ES-I3 (cell line): ENCODE results near the gene SNX25.

Experiments
- H3K36me3 ChIP-seq: 2 replicates; pipeline ENCODE4 v1.6.1; 2013; ENCODE audit warnings: mild to moderate bottlenecking, low read length, control low read depth, moderate library complexity; ENCODE audit not compliant: insufficient read depth
- H3K4me1 ChIP-seq: 2 replicates; pipeline ENCODE4 v1.6.1; 2013; ENCODE audit warnings: mild to moderate bottlenecking, control low read depth, low read length; ENCODE audit not compliant: insufficient read depth
- H3K9ac ChIP-seq: 2 replicates; pipeline ENCODE4 v1.6.1; 2013; ENCODE audit warnings: low read depth, mild to moderate bottlenecking, low read length, moderate library complexity
- H3K9me3 ChIP-seq: 2 replicates; pipeline ENCODE4 v1.6.1; 2013; ENCODE audit warnings: mild to moderate bottlenecking, low read length, moderate library complexity; ENCODE audit not compliant: control insufficient read depth, insufficient read depth

The SNX25 gene

DNA sequence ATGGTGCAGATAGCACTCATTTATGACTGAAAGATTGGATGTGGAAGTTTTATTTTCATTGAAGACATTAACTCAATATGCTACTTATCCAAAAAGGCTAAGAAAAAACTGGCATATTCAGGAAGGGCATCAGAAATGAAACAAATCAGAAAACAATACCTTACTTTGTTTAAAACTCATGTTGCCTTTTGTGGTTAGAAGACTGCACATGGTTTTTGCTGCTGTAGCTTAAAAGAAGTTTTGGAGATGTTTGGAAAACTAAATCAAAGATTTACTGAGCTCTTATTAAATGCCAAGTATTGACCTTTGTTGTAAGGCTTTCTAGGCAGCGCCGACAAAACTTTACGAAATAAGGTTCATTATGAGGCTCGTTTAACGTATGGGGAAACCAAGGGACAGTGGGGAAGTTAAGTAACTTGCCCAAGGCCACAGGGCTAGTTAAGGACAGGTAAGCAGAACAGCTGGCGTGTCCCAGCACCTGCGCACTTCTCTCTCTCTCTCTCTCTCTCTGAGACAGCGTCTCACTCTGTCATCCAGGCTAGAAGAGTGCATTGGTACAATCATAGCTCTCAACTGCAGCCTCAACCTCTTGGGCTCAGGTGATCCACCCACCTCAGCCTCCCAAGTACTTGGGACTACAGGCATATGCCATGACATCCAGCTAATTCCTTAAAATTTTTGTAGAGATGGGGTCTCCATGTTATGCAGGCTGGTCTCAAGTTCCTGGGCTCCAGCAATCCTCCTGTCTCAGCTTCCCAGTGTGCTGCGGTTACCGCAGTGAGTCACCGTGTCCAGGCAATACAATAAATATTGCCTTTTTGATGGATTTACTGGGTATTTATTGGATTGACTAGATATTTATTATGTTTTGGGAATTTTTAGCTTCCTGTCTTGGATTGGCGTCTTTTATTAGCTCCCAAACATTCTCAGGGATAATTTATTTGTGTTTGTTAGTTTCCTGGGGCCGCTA is 170.2 kb downstream of the SNX25 start:
- 0 out of 2 replicates have a peak, but pooled peaks cover 5% of the 10 kb centered on the region for H3K36me3 ChIP-seq
- H3K9me3 ChIP-seq, result no peaks in the 10 kb centered on the region
- 0 out of 2 replicates have a peak, but pooled peaks cover 4% of the 10 kb centered on the region for H3K4me1 ChIP-seq
- no peak overlapping the region for H3K9ac ChIP-seq

DNA sequence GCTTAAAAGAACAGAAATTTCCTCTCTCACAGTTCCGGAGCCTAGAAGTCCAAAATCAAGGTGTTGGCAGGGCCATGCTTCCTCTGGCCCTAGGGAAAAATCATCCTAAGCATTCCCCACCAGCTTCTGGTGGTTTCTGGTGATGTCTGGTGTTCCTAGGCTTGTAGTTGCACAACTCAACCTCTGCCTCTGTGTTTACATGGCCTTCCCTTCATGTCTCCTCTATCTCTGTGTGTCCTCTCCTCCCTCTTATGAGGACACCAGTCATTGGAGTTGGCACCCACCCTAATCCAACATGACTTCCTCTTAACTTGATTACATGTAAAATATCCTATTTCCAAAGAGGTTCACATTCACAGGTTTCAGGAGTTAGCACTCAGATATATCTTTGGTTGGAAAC is 170.9 kb downstream of the SNX25 start:
- Histone ChIP-seq H3K9me3 (no peaks in the 10 kb centered on the region), H3K4me1 (0 out of 2 replicates have a peak, but pooled peaks cover 4% of the 10 kb centered on the region), H3K36me3 (0 out of 2 replicates have a peak, but pooled peaks cover 5% of the 10 kb centered on the region), H3K9ac (no peak overlapping the region)

DNA sequence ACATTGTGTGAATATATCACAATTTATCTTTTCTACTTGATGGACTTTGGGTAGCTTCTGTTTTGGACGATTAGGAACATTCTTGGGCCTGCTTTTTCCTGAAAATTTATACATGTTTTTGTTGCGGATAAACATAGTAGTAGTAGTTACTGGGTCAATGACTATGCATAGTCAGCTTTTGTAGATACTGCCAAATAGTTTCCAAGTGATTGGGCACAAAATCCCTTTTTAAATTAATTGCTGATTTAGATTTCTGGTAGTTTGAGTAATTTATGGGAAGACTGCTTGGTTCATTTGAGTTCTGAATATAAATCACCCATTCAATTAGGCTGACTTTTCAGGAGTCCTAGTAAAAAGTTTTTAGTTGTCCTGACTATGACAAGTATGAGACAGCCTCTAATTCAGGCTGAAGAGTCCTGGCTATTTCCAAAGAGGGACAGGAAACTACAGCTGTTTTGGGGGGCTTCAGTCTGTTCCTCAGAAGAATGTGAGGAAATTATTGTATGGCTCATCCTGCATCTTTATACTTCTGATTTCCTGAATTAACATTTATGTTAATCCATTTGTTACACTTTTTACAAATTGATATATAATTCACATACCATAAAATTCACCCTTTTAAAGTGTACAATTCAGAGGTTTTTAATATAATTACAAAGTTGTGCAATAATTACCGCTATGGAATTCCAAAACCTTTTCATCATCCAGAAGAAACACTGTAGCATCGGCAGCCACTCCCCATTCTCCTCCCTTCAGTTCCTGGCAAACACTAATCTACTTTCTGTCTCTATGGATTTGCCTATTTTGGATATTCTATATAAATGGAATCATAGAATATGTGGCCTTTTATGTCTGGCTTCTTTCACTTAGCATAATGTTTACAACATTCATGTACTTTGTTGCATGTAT is 172.1 kb downstream of the SNX25 start:
- 0 out of 2 replicates have a peak, but pooled peaks cover 4% of the 10 kb centered on the region for H3K4me1 ChIP-seq
- H3K9ac ChIP-seq, result no peak overlapping the region
- 0 out of 2 replicates have a peak, but pooled peaks cover 5% of the 10 kb centered on the region for H3K36me3 ChIP-seq
- H3K9me3 ChIP-seq, result no peaks in the 10 kb centered on the region

DNA sequence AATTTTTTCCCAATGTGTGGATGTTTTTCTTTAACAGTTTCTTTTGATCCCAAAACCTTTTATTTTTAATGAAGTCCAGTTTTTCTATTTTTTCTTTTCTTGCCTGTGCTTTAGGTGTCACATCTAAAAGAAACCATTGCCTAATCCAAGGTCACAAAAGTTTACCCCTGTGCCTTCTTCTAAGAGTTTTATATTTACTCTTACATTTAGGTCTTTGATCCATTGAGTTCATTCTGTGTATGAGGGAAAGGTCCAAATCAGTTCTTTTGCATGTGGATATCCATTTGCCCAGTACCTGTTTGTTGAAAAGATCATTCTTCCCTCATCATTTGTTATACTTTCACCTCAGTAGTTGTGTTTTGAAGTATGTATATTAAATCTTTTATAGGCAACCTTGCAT is 173.4 kb downstream of the SNX25 start:
- H3K36me3 ChIP-seq, result 0 out of 2 replicates have a peak, but pooled peaks cover 5% of the 10 kb centered on the region
- H3K4me1 ChIP-seq, result 0 out of 2 replicates have a peak, but pooled peaks cover 4% of the 10 kb centered on the region
- no peaks in the 10 kb centered on the region for H3K9me3 ChIP-seq
- H3K9ac ChIP-seq, result no peak overlapping the region

DNA sequence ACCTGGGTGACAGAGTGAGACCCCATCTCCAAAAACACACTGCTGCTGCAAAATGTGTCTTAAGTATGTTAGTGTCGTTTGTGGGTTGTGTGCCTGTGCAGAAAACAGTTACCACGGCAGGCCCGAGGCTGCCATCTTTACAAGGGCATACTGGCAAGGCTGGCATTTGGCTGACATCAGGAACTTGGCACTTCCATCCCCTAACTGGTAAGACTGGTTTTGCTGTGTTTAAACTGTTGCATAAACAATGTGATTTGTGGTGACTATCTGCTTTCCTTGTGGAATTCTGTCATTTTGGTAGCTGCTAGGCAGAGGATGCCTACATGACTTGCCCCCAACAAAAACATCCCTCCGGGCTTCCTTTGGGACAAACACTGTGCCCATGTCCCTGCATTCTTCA is 174.1 kb downstream of the SNX25 start:
- Histone ChIP-seq H3K9me3 (no peaks in the 10 kb centered on the region), H3K9ac (no peak overlapping the region), H3K4me1 (0 out of 2 replicates have a peak, but pooled peaks cover 4% of the 10 kb centered on the region), H3K36me3 (no peaks in the 10 kb centered on the region)

DNA sequence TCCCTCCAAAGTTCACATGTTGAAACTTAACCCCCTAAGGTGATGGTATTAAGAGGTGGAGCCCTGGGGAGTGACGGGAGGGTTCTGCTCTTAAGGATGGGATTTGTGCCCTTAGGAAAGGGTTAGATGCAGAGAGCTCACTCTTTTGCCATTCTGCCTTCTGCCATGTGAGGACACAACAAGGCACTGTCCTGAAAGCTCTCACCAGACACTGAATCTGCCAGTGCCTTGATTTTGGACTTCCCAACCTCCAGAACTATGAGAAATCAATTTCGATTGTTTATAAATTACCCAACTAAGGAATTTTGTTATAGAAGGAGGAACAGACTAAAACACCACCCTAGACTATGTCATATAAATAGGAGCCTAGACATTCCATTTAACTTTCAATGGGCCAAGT is 174.7 kb downstream of the SNX25 start:
- Histone ChIP-seq H3K9ac (no peak overlapping the region), H3K9me3 (no peaks in the 10 kb centered on the region), H3K4me1 (0 out of 2 replicates have a peak, but pooled peaks cover 4% of the 10 kb centered on the region), H3K36me3 (no peaks in the 10 kb centered on the region)

DNA sequence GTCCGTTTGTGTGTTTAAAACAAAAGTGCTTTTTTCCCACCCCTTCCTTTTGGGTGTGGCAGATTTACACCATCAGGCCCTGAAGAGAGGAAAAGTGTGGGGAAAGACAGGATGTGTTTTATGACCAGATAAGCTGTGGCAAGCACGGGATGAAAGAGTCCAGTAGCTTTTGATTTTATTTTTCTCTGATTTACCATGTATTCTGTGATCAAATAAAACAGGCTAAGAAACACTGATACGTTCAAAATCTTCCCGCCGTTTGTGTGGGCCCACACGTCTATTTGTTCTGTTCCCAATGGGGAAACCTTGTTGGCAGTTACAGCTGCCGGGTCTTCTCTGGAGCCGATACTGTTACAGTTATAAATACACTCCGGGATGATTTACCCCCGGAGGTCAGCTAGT is 175.5 kb downstream of the SNX25 start:
- Histone ChIP-seq H3K9ac (no peak overlapping the region), H3K9me3 (peaks cover 3% of the 10 kb centered on the region; the same call in 1 of the 2 replicates), H3K4me1 (0 out of 2 replicates have a peak, but pooled peaks cover 4% of the 10 kb centered on the region), H3K36me3 (no peaks in the 10 kb centered on the region)

DNA sequence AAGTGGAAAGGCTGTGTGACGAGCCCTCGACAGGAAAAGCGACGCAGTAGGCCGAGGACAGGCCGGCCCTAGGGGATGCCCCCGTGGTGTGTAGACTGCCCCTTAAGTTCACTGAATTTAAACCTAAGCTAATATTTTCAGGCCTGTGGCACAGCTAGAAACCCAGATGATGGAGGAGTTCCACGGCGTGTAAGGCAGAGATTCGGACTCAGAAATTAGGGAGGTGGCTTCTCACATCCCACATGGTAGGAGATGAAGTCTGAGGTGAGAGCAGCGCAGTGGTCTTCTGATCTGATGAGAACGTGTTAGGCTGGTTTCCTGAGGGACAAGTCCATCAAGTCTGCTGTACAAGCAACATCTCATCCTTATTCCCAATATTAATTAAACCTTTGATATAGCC is 178.6 kb downstream of the SNX25 start:
- Histone ChIP-seq H3K36me3 (no peaks in the 10 kb centered on the region), H3K9ac (no peak overlapping the region), H3K4me1 (0 out of 2 replicates have a peak, but pooled peaks cover 4% of the 10 kb centered on the region), H3K9me3 (peaks cover 3% of the 10 kb centered on the region; the same call in 1 of the 2 replicates)

DNA sequence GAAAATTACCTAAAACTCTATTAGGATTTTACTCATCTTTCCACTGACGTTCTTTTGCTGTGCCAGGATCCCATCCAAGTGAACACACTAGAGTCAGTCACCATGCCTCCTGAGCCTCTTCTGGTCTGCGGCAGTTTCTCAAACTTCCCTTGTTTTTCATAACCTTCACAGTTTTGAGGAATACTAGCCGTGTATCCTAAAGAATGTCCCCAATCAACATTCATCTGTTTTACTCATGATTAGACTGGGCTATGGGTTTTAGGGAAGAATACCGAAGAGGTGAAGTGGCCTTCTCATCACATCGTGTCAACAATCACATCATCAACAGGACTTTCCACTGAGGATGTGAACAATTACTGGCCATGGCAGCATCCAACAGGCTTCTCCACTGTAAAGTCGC is 181.5 kb downstream of the SNX25 start:
- H3K36me3 ChIP-seq, result no peaks in the 10 kb centered on the region
- H3K9me3 ChIP-seq, result peaks cover 3% of the 10 kb centered on the region; the same call in 1 of the 2 replicates
- no peaks in the 10 kb centered on the region for H3K4me1 ChIP-seq

DNA sequence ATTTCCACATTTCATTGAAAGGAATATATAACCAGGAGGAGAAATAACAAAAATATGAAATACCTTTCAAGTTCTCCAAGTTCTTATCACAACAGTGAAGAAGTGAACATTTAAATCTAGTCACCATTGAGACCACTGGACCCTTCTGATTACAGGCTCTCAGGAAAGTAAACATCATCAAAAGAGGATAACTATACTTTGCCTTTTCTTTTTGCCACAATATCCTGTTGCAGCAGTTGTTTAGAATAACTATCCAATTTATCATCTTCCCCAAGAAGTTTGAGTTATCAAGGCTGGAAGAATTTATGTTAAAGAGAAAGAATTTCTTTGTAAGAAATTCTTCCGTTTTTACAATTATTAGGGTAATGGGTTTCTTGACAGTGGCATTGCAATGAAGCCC is 182.8 kb downstream of the SNX25 start:
- Histone ChIP-seq H3K9ac (no peak overlapping the region), H3K36me3 (no peaks in the 10 kb centered on the region), H3K9me3 (peaks cover 3% of the 10 kb centered on the region; the same call in 1 of the 2 replicates)

More for the DNA sequence above, 181.5 kb downstream of the SNX25 start:
- no peak overlapping the region for H3K9ac ChIP-seq

DNA sequence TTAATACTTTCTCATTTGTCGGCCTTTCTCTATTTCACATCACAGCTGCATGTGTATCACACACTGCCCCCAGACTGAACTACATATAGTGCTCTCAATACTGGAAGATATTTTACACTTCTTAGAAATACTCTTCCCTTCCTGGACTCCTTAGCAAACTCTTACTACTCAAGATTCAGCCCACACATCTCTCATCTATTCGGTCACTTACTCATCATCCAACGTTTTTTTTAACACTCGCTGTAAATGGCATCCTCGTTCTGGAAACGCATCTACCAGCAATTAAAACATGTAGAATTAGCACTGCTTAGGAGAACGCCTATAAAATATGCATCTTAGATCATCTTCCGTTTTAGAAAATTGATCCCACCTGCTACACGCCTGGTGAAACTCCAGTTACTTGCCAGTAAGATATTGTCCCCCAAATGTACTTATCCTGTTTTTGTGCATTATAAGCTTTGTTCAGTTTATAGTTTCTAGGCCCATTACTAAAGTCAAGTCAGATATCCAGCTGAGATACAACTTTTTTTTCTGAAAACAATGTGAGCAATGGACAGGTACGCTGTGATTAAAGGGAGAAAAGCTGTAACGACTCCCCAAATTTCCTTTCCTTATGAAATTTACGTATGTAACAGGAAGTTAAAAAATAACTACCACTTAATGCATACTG is 185.3 kb downstream of the SNX25 start:
- Histone ChIP-seq H3K4me1 (no peaks in the 10 kb centered on the region), H3K36me3 (no peaks in the 10 kb centered on the region), H3K9ac (no peak overlapping the region), H3K9me3 (peaks cover 2% of the 10 kb centered on the region; the same call in 1 of the 2 replicates)

More for the DNA sequence above, 182.8 kb downstream of the SNX25 start:
- H3K4me1 ChIP-seq, result no peaks in the 10 kb centered on the region

DNA sequence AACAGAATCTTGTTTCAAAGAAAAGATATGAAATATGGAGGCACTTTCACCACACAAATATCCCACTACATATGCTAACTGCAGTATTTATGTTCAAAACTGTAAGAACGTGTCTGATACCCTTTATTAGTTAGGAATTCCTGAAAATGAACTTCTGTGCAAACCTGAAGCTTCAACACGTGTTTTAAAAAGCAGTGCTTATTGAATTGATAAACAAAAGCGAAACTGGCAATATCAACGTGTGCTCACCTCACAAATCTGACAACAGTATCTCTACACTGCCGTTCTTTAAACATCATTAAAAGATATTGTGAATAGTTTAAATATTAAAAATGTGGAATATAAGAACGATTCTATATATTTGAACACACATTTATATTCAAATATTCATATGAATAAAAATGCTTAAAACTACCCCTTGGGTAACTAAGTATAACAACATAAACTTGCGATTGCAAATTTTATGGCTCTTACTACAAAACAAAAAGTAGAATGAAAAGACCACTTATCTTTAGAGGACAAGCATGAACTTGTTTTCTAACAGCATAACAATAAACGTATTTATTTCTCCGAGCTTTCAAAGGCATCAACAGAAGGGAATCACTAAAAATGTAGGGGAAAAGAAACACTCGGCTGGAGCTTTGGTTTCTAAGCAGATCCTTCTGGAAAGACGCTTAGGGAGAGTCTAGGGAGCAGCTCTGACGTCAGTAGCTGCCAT is 186.0 kb downstream of the SNX25 start, which contains the start of gene LRP2BP:
Gene LRP2BP, minus strand, starts transcription at position 687 of the 718 bp plus-strand sequence. CDS start 17,738 bp downstream, outside the sequence.
- H3K9ac ChIP-seq, result peak within 1 kb of the TSS; percentile 75; the same call in 1 of the 2 replicates
- no peaks in the 10 kb centered on the region for H3K36me3 ChIP-seq
- H3K4me1 ChIP-seq, result no peaks in the 10 kb centered on the region

More for the DNA sequence above, 186.0 kb downstream of the SNX25 start, which contains the start of gene LRP2BP:
- no peaks in the 10 kb centered on the region; the same call in 1 of the 2 replicates for H3K9me3 ChIP-seq
